Nephron (organoid): ENCODE results near the gene SKAP2.

ENCODE experiments used
- H3K27ac Mint-ChIP-seq, 3 experiments: 2 replicates each; pipeline ENCODE4 v1.8.0; 2020; ENCODE audit warnings: mixed read lengths in 3 of 3, mild to moderate bottlenecking in 2 of 3, moderate library complexity in 1 of 3
- H3K27me3 Mint-ChIP-seq: 2 replicates; pipeline ENCODE4 v1.8.0; 2021; ENCODE audit warnings: low read depth, mild to moderate bottlenecking, moderate library complexity, mixed read lengths
- H3K36me3 Mint-ChIP-seq: 2 replicates; pipeline ENCODE4 v1.8.0; 2020; ENCODE audit warnings: low read depth, mixed read lengths
- H3K4me1 Mint-ChIP-seq: 2 replicates; pipeline ENCODE4 v1.8.0; 2020; ENCODE audit warnings: mixed read lengths
- H3K4me3 Mint-ChIP-seq, 3 experiments: 2 replicates each; pipeline ENCODE4 v1.8.0; 2020; ENCODE audit warnings: mild to moderate bottlenecking in 3 of 3, mixed read lengths in 3 of 3, moderate library complexity in 2 of 3
- H3K9me3 Mint-ChIP-seq: 2 replicates; pipeline ENCODE4 v1.8.0; 2020; ENCODE audit warnings: mixed read lengths
- CTCF ChIP-seq, 3 experiments: fragments of 200-600 bp; sonication (generic); IDR thresholded peaks; one replicate each; pipeline ENCODE4 v1.5.0; 2021; ENCODE audit warnings: antibody characterized with exemption in 3 of 3; ENCODE audit not compliant: unreplicated experiment in 3 of 3

SKAP2 gene

GRCh38 chr7:26663874-26664273, 200.5 kb downstream of the SKAP2 start:
- no peaks in the 10 kb centered on the region for H3K36me3 Mint-ChIP-seq
- H3K4me3 Mint-ChIP-seq, result no peak overlapping the region
- peaks cover 23% of the 10 kb centered on the region for H3K4me1 Mint-ChIP-seq
- H3K27me3 Mint-ChIP-seq, result peaks cover 13% of the 10 kb centered on the region
- H3K27ac Mint-ChIP-seq, result peak overlapping the region in 2 of 3 experiments; percentile 21 to 46
- H3K9me3 Mint-ChIP-seq, result no peaks in the 10 kb centered on the region
- TF ChIP-seq CTCF (IDR thresholded peaks at IDR 0.05; ENCODE audit: unreplicated experiment in 3 of 3), result no peak

- Mint-ChIP-seq H3K27me3 (peaks cover 13% of the 10 kb centered on the region), H3K4me1 (peaks cover 34% of the 10 kb centered on the region), H3K27ac (peak overlapping the region in 1 of 3 experiments; percentile 51), H3K9me3 (no peaks in the 10 kb centered on the region), H3K36me3 (no peaks in the 10 kb centered on the region), H3K4me3 (no peak overlapping the region)
- TF ChIP-seq CTCF (IDR thresholded peaks at IDR 0.05; ENCODE audit: unreplicated experiment in 3 of 3), result no peak
Observed at GRCh38 chr7:26662646-26663045, 201.7 kb downstream of the SKAP2 start.

- no peak for TF ChIP-seq CTCF (IDR thresholded peaks at IDR 0.05; ENCODE audit: unreplicated experiment in 3 of 3)
- Mint-ChIP-seq H3K9me3 (no peaks in the 10 kb centered on the region), H3K4me1 (peaks cover 47% of the 10 kb centered on the region), H3K4me3 (no peak overlapping the region), H3K27ac (peak overlapping the region; percentile 46 to 73 (median 54)), H3K36me3 (no peaks in the 10 kb centered on the region), H3K27me3 (peaks cover 13% of the 10 kb centered on the region)
Observed at GRCh38 chr7:26659121-26659520, 205.3 kb downstream of the SKAP2 start.

- no peaks in the 10 kb centered on the region for H3K9me3 Mint-ChIP-seq
- H3K4me3 Mint-ChIP-seq, result no peak overlapping the region
- no peaks in the 10 kb centered on the region for H3K36me3 Mint-ChIP-seq
- TF ChIP-seq CTCF (IDR thresholded peaks at IDR 0.05; ENCODE audit: unreplicated experiment in 3 of 3), result no peak
- H3K27me3 Mint-ChIP-seq, result peaks cover 12% of the 10 kb centered on the region
- peak overlapping the region; percentile 54 to 73 (median 68) for H3K27ac Mint-ChIP-seq
- peaks cover 49% of the 10 kb centered on the region for H3K4me1 Mint-ChIP-seq
Observed at GRCh38 chr7:26658389-26659084, 205.9 kb downstream of the SKAP2 start.

- H3K4me1 Mint-ChIP-seq, result peaks cover 56% of the 10 kb centered on the region
- no peaks in the 10 kb centered on the region for H3K9me3 Mint-ChIP-seq
- no peak for TF ChIP-seq CTCF (IDR thresholded peaks at IDR 0.05; ENCODE audit: unreplicated experiment in 3 of 3)
- no peak overlapping the region for H3K4me3 Mint-ChIP-seq
- no peaks in the 10 kb centered on the region for H3K36me3 Mint-ChIP-seq
- H3K27ac Mint-ChIP-seq, result peak overlapping the region; percentile 31 to 68 (median 54)
- H3K27me3 Mint-ChIP-seq, result peaks cover 12% of the 10 kb centered on the region
Observed at GRCh38 chr7:26657686-26658388, 206.6 kb downstream of the SKAP2 start.
